Stimulated activated CD8-positive, alpha-beta memory T cell treated with anti-CD3 and anti-CD28 coated beads, Interleukin-15, amount 100 ng/mL, for 4 hours (primary cell): Measurements from ENCODE around the gene CMTR1.
A peak's percentile ranks its signal among the peaks of the same experiment; 100 is the strongest.
"Not testable (repeated sequence)": the region's sequence is repeated elsewhere in the genome, so short reads cannot be mapped to it uniquely, and the experiment has no call there.

Experiments
- DNase-seq, 2 donors: peaks; one replicate each; pipeline ENCODE4 v3.0.0-alpha.2; 2020; ENCODE audit warnings: low read depth in 2 of 2

Gene CMTR1

DNA sequence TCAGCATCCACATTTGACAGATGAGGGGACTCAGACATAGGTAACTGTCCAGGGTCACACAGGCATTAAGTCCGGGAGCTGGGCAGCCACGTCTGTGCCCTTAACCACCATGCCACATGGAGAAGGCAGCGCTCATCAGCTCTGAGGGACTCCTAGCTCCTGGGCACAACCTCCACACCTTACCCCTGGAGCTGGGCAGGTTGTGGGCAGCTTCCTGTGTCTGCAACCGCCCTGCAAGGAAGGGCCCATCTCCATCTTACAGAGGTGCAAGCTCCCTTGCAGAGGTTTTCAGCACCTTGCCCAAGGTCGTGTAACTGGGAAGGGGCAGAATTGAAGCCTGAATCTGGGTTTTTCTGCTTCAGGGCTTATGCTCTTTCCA, 58.8 kb downstream of the CMTR1 start:
- no peak for DNase-seq

DNA sequence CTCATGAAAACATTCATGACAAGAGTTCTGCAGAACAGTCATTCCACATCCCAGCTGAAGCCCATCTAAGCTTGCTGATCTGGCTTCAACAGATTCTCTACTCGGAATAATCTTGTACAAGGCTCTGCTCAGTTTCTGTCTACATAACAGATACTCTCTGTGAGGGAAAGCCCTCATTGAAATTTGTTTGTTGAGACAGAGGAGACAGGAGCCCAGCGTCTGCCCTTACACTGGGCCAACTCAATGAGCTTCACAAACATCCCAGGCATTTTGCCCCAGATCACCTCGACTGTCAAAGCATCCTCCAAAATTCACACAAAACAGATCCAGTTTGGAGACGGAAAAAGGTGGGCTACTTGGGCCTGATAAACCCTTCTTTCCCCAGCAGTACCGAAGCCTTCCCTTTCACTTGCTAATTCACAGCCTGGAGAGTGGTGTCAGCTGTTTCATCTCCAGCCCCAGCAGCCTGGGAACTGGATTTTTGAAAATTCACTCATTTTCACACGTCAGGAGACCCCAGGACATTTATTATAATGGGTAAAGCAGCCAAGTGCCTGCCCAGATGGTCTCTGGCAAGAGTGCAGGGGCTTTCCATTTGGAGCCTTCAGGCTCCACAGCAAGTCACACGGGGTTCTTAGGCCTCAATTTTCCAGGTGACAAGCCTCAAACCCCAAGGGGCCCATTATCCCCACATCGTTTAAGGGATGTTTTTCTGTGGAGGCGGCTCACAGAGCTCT, 59.4 kb downstream of the CMTR1 start:
- DNase-seq: no peak

DNA sequence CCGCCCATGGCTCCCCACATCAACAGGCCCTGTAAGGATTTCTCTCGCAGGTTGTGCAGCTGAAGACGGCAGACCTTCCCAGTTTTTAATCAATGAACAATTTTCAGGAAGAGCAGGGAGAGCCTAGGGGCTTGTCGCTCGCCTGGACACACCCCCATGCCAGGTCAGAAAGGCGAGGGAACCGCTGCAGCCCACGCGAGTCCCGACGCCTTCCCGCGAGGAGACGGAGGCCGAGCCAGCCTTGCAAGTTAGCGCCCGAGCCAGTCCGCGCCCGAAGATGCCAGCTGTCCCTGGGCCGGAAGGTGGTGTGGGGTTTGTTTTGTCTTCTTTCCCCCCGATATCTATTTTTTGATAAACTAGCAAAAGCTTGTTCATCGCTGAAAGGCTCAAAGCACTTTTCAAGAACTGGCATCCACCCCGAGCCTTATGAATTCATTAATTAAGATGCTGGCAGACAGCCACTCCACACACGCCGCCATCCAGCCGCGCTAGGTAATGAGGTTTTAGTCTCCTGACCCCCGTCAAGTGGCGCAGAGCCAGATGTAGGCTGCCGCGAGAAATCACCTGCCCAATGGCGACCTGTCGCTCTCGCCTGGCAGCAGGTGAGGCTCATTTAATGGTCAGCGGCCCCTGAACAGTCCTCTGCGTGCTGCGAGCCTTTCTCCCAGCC, 60.1 kb downstream of the CMTR1 start:
- DNase-seq: no peak

DNA sequence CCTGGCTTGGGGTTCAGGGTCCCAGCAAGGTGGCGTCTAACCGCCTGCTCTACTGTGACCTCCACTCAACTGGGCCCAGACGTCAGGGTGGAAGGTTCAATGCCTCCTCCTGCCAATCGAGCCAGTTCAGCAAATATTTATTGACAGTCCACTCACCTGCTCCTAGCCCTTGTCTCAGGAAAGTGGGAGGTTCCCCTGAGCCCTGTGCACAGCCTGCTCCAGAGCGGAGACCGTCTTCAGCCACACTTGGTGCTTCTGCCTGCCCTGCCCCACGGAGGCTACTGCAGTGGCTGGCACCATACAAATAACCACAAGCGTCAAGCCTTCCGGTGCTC, 60.6 kb downstream of the CMTR1 start:
- DNase-seq: no peak

DNA sequence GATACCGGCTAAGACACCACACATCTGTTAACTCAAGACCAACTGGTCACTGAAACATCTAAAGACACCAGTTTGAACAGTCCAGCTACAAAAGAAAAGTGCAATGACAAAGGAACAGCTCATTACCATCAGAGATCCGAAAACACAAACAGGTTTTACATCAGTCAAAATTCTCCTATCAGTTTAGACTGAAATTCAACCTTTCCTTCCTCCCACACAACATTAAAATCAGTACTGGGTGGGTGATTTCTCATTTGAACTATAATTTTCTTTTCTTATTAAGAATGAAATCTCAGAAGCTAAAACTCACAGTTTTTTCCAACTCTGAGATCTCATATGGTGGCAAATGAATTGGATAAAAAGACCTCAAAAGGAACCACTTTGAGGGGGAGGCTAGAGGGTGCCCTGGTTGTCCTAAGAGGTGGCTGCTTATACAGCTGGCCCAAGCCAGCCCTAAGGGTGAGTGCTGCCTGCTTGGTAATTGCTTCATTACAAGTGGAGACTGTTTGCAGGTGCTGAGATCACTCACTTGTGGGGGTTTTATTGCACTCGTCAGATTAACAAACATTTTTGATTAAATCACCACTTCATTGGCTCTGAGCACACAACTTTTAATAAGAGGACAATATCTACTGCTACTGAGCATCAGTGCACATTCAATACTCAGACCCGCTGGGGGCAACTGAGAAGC, 62.4 kb downstream of the CMTR1 start:
- no peak for DNase-seq

DNA sequence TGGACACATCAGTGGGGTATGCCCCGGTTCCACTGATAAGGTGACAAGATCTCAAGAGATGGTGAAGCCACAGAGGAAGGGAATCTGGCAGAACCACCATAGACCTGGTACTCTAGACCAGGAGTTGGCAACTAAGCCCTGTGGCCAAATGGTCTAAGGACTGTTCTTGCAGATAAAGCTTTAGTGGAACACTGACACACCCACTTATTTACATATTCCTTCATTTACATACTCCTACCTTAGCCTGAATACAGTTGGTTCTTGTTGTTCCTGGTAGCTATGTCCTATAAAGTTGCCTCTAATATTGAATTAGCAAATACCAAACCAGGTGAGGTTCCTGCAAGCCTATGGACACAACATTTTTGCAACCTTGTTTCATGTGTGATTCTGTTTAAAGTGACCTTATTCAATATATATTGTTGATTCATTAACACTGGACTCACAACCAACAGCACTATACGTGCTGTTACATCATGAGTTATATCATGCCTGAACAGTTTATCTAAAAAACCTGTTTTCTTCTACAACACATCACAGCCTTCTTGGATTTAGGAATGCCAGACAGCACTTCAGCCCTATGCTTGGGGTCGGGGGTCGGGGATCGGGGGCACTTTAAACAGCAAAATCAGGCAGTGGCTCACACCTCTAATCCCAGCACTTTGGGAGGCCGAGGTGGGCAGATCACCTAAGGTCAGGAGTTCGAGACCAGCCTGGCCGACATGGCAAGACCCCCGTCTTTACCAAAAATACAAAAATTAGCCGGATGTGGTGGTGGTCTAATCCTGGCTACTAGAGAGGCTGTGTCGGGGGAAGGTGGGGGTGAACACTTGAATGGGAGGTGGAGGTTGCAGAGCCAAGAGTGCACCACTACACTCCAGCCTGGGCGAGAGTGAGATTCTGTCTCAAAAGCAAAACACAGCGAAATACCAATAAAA, 64.2 kb downstream of the CMTR1 start:
- no peak for DNase-seq

DNA sequence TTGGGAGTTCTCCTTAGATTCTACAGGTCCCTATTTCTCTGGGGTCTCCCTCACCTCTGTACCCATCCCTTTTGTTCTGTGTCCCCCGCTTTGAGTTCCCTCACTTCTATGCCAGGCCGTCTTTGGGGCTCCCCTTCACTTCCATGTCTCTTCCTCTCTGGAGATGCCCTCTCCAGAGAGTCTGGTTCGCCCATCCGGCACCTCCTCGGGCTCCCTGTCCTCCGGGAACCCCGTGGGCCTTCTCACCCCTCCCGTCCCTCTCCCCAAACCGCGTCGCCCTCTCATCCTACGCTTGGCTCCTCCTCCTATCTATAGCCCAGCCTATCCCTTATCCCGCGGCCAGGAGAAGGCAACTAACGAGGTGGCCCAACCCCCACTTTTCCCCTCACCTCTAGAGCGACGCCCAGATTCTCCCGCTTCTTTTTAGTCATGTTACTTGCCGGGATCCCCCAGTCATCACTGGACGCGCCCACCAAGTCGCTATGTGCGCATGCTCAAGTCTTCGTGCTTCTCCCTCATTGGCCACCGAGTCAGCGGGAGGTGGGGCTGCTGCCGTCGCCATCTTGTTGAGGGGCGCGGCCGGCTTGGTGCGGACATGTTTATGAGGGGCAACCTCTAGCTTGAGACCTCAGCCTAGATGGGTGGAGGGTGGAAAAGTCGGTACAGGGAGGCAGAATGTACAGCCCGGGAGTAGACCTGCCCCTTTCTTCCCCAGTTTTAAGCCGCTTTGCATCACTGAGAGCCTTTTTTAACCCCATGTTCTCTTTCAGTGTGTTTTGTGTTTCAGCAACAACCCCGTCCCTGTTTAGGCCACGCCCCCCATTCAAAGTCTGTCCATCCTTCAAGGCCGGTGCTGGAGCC, 66.6 kb downstream of the CMTR1 start, which contains the start of gene CCDC167:
TSS of gene CCDC167 (minus strand) at position 461 of the 861 bp plus-strand sequence. CDS start at position 431, 30 bp downstream.
- DNase-seq: peak; percentile 91 to 96

DNA sequence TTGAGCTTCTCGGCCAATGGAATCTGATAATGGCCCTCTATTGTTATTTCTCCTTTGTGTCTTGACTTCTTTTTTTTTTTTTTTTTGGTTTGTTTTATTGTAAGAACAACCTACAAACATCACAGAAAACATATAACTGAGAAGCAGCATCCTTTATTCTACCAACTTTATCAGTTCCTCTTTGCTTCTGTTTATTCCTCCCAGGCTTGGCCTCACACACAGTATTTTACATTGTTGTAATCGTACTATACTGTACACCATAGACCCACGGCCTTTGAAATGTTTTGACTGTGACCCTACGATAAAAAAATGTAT, 67.2 kb downstream of the CMTR1 start:
- DNase-seq: no peak

DNA sequence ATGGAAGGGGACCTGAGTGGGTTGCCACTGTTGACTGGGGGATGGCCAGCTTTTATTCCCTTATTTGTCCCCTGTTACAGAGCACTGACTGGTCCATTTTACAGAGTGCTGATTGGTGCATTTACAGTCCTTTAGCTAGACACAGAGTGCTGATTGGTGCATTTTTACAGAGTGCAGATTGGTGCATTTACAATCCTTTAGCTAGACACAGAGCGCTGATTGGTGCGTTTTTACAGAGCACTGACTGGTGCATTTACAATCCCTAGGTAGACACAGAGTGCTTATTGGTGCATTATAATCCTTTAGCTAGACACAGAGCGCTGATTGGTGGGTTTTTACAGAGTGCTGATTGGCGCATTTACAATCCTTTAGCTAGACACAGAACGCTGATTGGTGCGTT, 67.9 kb downstream of the CMTR1 start:
- DNase-seq: not testable (repeated sequence)

DNA sequence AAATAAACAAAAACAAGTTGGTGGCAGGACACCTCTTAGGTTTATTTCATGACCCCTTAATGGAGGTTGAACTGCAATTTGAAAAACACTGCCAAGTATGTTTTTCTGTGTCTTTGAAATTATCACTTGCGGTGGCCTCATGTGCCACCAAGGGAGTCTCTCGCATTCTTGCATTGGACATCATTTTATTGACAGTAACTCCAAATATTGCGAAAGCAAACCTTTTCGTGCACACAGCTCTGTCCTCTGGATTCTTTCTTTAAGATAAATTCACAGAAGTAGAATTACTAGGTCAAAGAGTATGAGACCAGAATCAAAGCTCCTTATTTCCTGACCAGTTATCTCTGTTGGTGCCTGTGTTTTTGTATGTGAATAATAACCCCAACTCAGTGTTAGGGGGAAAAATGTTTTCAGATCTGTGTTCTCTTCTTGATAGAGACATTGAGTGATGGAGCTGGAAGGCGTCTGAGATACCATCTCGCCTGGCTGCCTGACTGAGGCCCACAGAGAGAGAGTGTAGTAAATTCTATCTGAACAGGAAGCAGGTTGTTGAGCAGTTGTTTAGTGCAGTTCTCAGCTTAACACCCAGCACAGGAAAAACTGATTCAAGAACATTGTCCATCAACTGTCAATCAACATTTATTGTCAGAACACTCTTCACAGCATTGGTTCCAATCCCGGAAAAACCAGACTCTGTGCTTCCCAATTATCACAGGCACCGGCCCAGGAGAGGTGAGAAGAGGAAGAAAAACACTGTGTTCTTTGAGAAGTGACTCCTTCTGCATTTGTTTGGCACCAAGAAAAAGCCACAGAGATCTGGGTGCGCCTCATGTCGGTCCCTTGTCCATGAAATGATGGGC, 68.8 kb downstream of the CMTR1 start:
- DNase-seq: no peak

DNA sequence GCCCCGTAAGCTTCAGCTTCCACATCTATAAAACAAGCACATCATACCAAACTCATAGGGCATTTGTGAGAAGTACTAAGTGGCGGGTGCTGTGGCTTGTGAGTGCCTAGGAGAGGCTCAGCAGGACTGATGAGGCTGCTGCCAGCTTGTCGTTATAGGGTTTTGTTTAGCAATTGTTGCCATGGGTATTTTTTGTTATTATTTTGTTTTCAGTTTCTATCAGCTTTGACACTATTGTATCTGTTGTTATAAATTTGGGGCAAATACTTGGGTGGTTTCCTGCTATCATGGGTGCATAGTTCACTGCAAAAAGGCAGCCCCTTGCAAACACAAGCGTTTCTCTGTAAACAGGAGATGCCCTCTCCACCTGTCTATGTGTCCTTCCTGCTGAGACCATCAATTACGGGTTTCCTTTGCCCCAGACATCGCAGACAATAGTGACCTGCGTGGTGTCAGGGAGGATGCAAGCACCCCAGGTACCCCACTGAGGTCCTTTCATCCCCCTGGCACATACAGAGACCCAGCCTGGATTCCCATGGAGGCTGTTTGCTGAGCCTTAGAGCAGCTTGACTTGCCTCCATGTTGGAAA, 69.8 kb downstream of the CMTR1 start:
- DNase-seq: no peak

DNA sequence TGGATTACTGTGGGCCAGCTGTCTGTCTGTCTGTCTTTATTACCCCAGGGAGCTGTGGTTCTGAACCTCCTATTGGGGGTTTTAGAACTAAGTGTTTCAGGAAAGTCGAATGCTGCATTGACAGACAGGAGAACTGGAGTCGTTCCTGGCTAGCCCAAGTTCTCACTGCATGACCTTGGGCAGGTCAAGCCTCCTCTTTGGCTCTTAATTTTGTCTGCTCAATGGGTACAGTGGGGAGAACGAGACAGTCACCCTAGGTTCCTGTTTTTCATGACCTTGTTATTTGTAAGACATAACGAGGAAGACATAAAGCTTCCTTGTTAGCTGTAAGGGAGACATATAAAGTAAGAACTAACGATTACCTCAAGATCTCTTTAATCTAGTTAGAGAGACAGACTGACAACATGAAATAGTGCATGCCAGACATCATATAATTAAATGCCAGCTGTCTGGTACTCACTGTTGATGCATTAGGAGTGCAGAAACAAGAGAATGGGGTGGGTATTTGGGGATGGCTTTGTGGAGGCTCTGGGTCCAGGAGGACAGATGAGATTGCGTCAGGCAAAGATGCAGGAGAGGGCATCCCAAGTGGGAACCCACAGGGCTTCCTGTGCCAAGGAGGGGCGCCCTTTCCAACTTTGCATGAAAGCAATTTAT, 70.4 kb downstream of the CMTR1 start:
- DNase-seq: no peak

DNA sequence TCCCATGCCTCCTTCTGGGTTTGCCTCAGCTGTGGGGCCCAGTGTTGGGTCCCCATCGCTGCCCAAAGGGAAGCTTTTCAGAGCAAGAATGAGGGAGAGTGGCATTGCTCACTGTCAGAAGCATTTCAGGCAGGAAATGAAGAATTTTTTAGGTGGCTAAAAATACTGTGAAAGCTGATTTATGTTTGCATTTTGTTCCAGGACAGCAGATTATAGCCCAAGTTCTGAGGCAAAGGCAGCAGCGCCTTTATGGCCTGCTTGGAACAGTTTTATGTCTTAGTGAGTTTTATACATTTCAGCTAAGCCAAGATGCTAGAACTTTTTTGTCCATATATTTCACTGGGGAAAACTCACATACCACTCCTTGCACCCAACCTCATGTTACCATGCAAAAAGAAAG, 71.0 kb downstream of the CMTR1 start:
- no peak for DNase-seq

DNA sequence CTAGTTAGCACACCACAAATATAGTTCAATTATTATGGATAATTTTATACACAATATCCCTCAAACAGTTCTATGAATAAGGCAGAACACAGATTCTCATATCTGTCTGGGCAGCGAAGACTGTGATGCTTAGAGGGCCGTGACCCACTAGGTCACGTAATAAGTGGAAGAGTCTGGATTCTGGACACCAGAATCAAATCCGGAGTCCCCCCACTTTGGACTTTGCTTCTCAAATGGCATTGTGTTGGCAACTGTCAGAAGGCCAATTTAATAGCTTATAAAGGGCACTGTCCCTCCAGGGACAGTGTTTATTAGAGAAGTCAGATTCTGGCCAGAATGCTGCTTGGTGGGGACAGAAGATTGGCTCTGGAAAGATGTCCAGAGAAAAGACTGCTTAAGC, 73.5 kb downstream of the CMTR1 start:
- DNase-seq: no peak

DNA sequence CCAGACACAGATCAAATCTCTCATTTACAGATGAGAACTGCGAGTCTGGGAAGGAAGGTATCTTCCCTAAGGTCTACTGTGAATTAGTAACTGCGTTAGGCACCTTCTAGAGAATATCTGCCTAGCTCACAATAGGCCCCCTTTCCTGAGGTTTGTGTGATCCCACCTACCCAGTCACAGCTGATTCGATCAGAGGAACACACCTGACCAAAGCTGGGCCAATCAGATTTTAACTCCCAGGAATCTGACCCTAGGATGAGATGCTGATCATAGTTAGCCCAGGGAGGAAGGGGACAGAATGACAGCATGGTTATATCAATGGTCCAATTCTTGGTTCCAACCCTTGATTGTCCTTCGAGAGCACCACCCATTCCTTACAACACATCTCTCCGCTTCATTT, 74.1 kb downstream of the CMTR1 start:
- DNase-seq: no peak

DNA sequence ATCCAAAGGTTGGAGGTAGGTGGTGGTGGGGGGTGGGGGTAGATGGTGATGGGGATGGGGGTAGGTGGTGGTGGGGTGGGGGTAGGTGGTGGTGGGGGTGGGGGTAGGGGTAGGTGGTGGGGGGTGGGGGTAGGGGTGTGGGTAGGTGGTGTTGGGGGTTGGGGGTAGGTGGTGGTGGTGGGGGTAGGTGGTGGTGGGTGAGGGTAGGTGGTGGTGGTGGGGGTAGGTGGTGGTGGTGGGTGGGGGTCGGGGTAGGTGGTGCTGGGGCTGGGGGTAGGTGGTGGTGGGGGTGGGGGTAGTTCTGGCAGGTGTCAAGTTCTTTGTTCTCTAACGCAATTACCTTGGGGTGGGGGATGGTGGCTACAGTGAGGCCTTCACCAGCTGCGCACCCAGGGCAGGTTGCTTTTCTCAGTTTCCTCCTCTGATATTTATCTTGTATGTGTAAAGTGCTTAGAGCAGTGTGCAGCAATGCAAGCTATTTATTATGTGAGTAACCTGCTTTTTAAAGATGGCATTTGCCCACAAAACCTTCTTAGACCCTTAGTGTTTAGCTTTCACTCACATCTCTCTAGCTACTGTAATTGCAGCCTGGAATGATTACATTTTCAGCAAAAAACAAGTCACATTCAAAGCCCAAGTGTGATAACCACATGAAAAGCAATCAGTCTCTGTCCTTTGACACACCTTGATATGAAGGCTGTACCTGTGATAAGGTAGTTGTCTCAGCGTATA, 74.8 kb downstream of the CMTR1 start:
- no peak for DNase-seq

DNA sequence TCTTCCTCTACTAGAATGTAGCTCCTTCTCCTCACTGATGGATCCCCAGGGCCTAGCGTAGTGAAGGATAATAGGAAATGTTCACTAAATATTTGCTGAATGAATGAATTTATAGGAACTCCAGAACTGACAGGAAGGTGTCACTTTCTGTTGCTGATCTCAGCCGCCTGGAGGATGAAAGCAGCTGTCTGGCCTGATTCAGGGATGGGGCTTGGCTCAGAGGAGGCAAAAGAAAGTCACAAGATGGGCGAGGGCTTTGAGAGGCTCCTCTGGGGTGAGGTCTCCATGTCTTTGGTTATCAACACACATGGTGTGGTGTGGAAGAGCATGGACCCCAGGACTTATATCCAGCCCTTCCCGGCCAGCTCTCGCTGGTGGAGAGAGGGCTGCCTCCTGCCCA, 78.2 kb downstream of the CMTR1 start:
- no peak for DNase-seq

DNA sequence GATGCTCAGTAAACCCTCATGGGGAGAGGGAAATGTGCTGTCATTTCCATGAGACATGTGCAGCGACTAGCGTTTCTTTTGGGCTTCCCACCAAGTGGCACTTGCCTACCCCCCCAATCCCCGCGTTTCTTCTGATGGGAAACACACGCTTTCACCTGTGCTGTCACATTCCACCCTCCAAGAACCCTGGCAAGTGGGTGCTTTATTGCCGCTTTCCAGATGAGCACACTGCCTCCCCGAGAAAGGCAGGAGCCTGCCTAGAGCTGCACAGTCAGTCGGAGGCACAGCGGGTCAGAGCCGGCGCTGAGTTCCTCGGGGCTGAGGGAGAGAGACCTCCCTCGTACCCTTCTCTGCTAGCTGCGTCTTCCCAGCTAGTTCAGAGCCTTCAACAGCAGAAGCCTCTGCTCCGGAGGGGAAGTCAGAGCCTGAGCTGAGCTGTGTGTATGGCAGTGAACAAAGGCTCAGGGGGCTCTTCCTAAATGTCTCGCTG, 78.9 kb downstream of the CMTR1 start:
- no peak for DNase-seq
